GM18907 (cell line): ENCODE data around the gene PIKFYVE.
"Not testable (repeated sequence)": the region's sequence is repeated elsewhere in the genome, so short reads cannot be mapped to it uniquely, and the experiment has no call there.

Source experiments
- ATAC-seq: cut with Tn5 transposase; IDR thresholded peaks from one replicate; pipeline ENCODE4 v1.9.1; 2021; ENCODE audit warnings: mild to moderate bottlenecking, moderate library complexity; ENCODE audit not compliant: unreplicated experiment

Gene PIKFYVE

GRCh38 chr2:208265801-208266552, at the start of gene PIKFYVE:
TSS of gene PIKFYVE (plus strand) at chr2:208266255. CDS start at chr2:208271520, 5,265 bp downstream.
- peak; percentile 85 for ATAC-seq

GRCh38 chr2:208221873-208222272, 44.2 kb upstream of the PIKFYVE start:
- not testable (repeated sequence) for ATAC-seq

- ATAC-seq = no peak
Observed at GRCh38 chr2:208222351-208222750, 43.7 kb upstream of the PIKFYVE start.

GRCh38 chr2:208224802-208225201, 41.3 kb upstream of the PIKFYVE start:
- ATAC-seq = no peak

GRCh38 chr2:208227581-208228232, 38.3 kb upstream of the PIKFYVE start:
- ATAC-seq = no peak

- no peak for ATAC-seq
Observed at GRCh38 chr2:208228476-208228875, 37.6 kb upstream of the PIKFYVE start.

- no peak for ATAC-seq
Observed at GRCh38 chr2:208234786-208235185, 31.3 kb upstream of the PIKFYVE start.

GRCh38 chr2:208235860-208236259, 30.2 kb upstream of the PIKFYVE start:
- ATAC-seq = no peak

- no peak for ATAC-seq
Observed at GRCh38 chr2:208239770-208240493, 26.1 kb upstream of the PIKFYVE start.

- no peak for ATAC-seq
Observed at GRCh38 chr2:208240619-208241209, 25.3 kb upstream of the PIKFYVE start.

- no peak for ATAC-seq
Observed at GRCh38 chr2:208244422-208244821, 21.6 kb upstream of the PIKFYVE start.

- no peak for ATAC-seq
Observed at GRCh38 chr2:208245746-208246145, 20.3 kb upstream of the PIKFYVE start.

GRCh38 chr2:208248601-208249000, 17.5 kb upstream of the PIKFYVE start:
- no peak for ATAC-seq

- ATAC-seq = no peak
Observed at GRCh38 chr2:208249296-208249695, 16.8 kb upstream of the PIKFYVE start.

- ATAC-seq = no peak
Observed at GRCh38 chr2:208250388-208250787, 15.7 kb upstream of the PIKFYVE start.

- no peak for ATAC-seq
Observed at GRCh38 chr2:208251098-208251497, 15.0 kb upstream of the PIKFYVE start.

- ATAC-seq = no peak
Observed at GRCh38 chr2:208252716-208253492, 13.2 kb upstream of the PIKFYVE start.

GRCh38 chr2:208253600-208254117, 12.4 kb upstream of the PIKFYVE start:
- no peak for ATAC-seq

GRCh38 chr2:208254118-208254870, 11.8 kb upstream of the PIKFYVE start:
- ATAC-seq = peak; percentile 78
